HFFc6 (cell line): ENCODE data around the gene ZNF341. TPM values are rescaled to one million over a fixed set of nuclear protein-coding genes. Genes with fewer than 3 reads are reported as not detected.

Source experiments
- DNase-seq: peaks from one replicate; pipeline ENCODE4 v3.0.0-alpha.2; 2018
- H3K27ac Mint-ChIP-seq: 2 replicates; pipeline ENCODE4 v1.8.0; 2020; ENCODE audit warnings: mild to moderate bottlenecking, mixed read lengths
- H3K27me3 Mint-ChIP-seq: 2 replicates; pipeline ENCODE4 v1.8.0; 2021; ENCODE audit warnings: mild to moderate bottlenecking, moderate library complexity, mixed read lengths; ENCODE audit not compliant: insufficient read depth
- H3K36me3 Mint-ChIP-seq: 2 replicates; pipeline ENCODE4 v1.8.0; 2021; ENCODE audit warnings: low read depth, mixed read lengths
- H3K4me1 Mint-ChIP-seq: 2 replicates; pipeline ENCODE4 v1.8.0; 2020; ENCODE audit warnings: low read depth, mixed read lengths
- H3K4me3 Mint-ChIP-seq: 2 replicates; pipeline ENCODE4 v1.8.0; 2020; ENCODE audit warnings: mild to moderate bottlenecking, moderate library complexity, mixed read lengths
- H3K9me3 Mint-ChIP-seq: 2 replicates; pipeline ENCODE4 v1.8.0; 2020; ENCODE audit warnings: mild to moderate bottlenecking, mixed read lengths
- CTCF ChIP-seq: fragments of 200-600 bp; sonication (generic); IDR thresholded peaks from 2 replicates; pipeline ENCODE4 v1.5.0; 2021; ENCODE audit warnings: antibody characterized with exemption, mild to moderate bottlenecking
- total RNA-seq, 6 experiments: library from RNA; stranded (reverse); fragmentation: NEBNext Ultra II Directional; extraction: Animal tissue kit (Norgen Biotek cat#: 25700); gene quantifications; 2 replicates in 1 of 6; 3 replicates in 5 of 6; pipeline ENCODE4 v1.2.3, GENCODE V29; 2021

ZNF341 gene
- total RNA-seq, 6 experiments from 2014 or later: 3.2 to 4.1 (median 3.6) TPM

- no peak for DNase-seq
- Mint-ChIP-seq H3K4me1 (0 out of 2 replicates have a peak, but pooled peaks cover 4% of the 10 kb centered on the region), H3K4me3 (no peak overlapping the region), H3K36me3 (no peaks in the 10 kb centered on the region; the same call in 1 of the 2 replicates), H3K27me3 (no peaks in the 10 kb centered on the region), H3K27ac (no peak overlapping the region), H3K9me3 (no peaks in the 10 kb centered on the region)
- TF ChIP-seq CTCF: no peak
Observed at GRCh38 chr20:33709398-33709797, 22.4 kb upstream of the ZNF341 start.

GRCh38 chr20:33709905-33710541, 21.8 kb upstream of the ZNF341 start:
- H3K27me3 Mint-ChIP-seq: no peaks in the 10 kb centered on the region
- no peaks in the 10 kb centered on the region; the same call in 1 of the 2 replicates for H3K36me3 Mint-ChIP-seq

GRCh38 chr20:33710681-33711445, 20.9 kb upstream of the ZNF341 start:
- no peak overlapping the region for H3K4me3 Mint-ChIP-seq

More at GRCh38 chr20:33709905-33710541, 21.8 kb upstream of the ZNF341 start:
- TF ChIP-seq CTCF: no peak
- DNase-seq: no peak
- no peak overlapping the region for H3K27ac Mint-ChIP-seq
- no peaks in the 10 kb centered on the region for H3K9me3 Mint-ChIP-seq
- H3K4me3 Mint-ChIP-seq: no peak overlapping the region
- H3K4me1 Mint-ChIP-seq: no peaks in the 10 kb centered on the region

GRCh38 chr20:33711446-33711738, 20.4 kb upstream of the ZNF341 start:
- no peak for TF ChIP-seq CTCF
- Mint-ChIP-seq H3K9me3 (no peaks in the 10 kb centered on the region), H3K27ac (no peak overlapping the region), H3K4me1 (no peaks in the 10 kb centered on the region), H3K36me3 (no peaks in the 10 kb centered on the region; the same call in 1 of the 2 replicates), H3K4me3 (no peak overlapping the region), H3K27me3 (no peaks in the 10 kb centered on the region)
- DNase-seq: no peak

More at GRCh38 chr20:33710681-33711445, 20.9 kb upstream of the ZNF341 start:
- H3K9me3 Mint-ChIP-seq: no peaks in the 10 kb centered on the region
- H3K27me3 Mint-ChIP-seq: no peaks in the 10 kb centered on the region
- H3K36me3 Mint-ChIP-seq: no peaks in the 10 kb centered on the region; the same call in 1 of the 2 replicates
- no peak overlapping the region for H3K27ac Mint-ChIP-seq
- no peak for DNase-seq
- H3K4me1 Mint-ChIP-seq: no peaks in the 10 kb centered on the region
- no peak for TF ChIP-seq CTCF

GRCh38 chr20:33713865-33714367, 17.9 kb upstream of the ZNF341 start:
- no peaks in the 10 kb centered on the region; the same call in 1 of the 2 replicates for H3K36me3 Mint-ChIP-seq
- no peaks in the 10 kb centered on the region for H3K4me1 Mint-ChIP-seq
- no peaks in the 10 kb centered on the region for H3K27me3 Mint-ChIP-seq
- H3K9me3 Mint-ChIP-seq: no peaks in the 10 kb centered on the region
- no peak for DNase-seq
- H3K4me3 Mint-ChIP-seq: no peak overlapping the region
- TF ChIP-seq CTCF: no peak
- H3K27ac Mint-ChIP-seq: no peak overlapping the region
